Hematopoietic multipotent progenitor cell (in vitro differentiated cells): ENCODE measurements around the gene TMOD3. TPM values are rescaled to one million over a fixed set of nuclear protein-coding genes. Genes with fewer than 3 reads are reported as not detected.

Experiments used
- DNase-seq, 3 donors: peaks; one replicate each; pipeline ENCODE4 v3.0.0-alpha.2; 2011 to 2015; ENCODE audit warnings: low read depth in 2 of 3, low spot score in 2 of 3
- total RNA-seq: library from RNA; depleted of rRNA; stranded (reverse); fragments of >200 nt; gene quantifications from one replicate; pipeline ENCODE4 v1.2.3, GENCODE V29; 2012

Gene TMOD3
- total RNA-seq, 1 donor: 13.7 TPM

GRCh38 chr15:51889486-51889885 lies 60.0 kb downstream of the TMOD3 start:
- DNase-seq: no peak

GRCh38 chr15:51904421-51904820 lies 75.0 kb downstream of the TMOD3 start:
- DNase-seq: no peak

GRCh38 chr15:51904931-51905330 lies 75.5 kb downstream of the TMOD3 start:
- DNase-seq: no peak

GRCh38 chr15:51907136-51907862 lies 77.8 kb downstream of the TMOD3 start:
- DNase-seq: peak in 1 of 3 donors; percentile 6

GRCh38 chr15:51908316-51908715 lies 78.9 kb downstream of the TMOD3 start:
- DNase-seq: no peak

- DNase-seq: no peak
Observed at GRCh38 chr15:51909584-51909983, 80.1 kb downstream of the TMOD3 start.

GRCh38 chr15:51912528-51912927 lies 83.1 kb downstream of the TMOD3 start:
- no peak for DNase-seq

- peak in 2 of 3 donors; percentile 31 to 35 for DNase-seq
Observed at GRCh38 chr15:51917493-51917892, 88.0 kb downstream of the TMOD3 start.

- DNase-seq: no peak
Observed at GRCh38 chr15:51924156-51925068, 95.0 kb downstream of the TMOD3 start.

GRCh38 chr15:51926809-51927208 lies 97.4 kb downstream of the TMOD3 start:
- no peak for DNase-seq

- no peak for DNase-seq
Observed at GRCh38 chr15:51931016-51931415, 101.6 kb downstream of the TMOD3 start.

GRCh38 chr15:51931638-51932037 lies 102.2 kb downstream of the TMOD3 start:
- DNase-seq: no peak

- no peak for DNase-seq
Observed at GRCh38 chr15:51932161-51932560, 102.7 kb downstream of the TMOD3 start.

- no peak for DNase-seq
Observed at GRCh38 chr15:51935466-51936104, 106.1 kb downstream of the TMOD3 start.

- DNase-seq: no peak
Observed at GRCh38 chr15:51936105-51936478, 106.6 kb downstream of the TMOD3 start.

- no peak for DNase-seq
Observed at GRCh38 chr15:51938286-51938685, 108.8 kb downstream of the TMOD3 start.

- DNase-seq: no peak
Observed at GRCh38 chr15:51939216-51939615, 109.8 kb downstream of the TMOD3 start.

GRCh38 chr15:51947124-51947523 lies 117.7 kb downstream of the TMOD3 start:
- DNase-seq: no peak

- no peak for DNase-seq
Observed at GRCh38 chr15:51952805-51953204, 123.4 kb downstream of the TMOD3 start.

GRCh38 chr15:51955504-51955903 lies 126.1 kb downstream of the TMOD3 start:
- no peak for DNase-seq
